HG03342 (cell line): Measurements from ENCODE around the gene KBTBD2.
"Not testable (repeated sequence)": the region's sequence is repeated elsewhere in the genome, so short reads cannot be mapped to it uniquely, and the experiment has no call there.

Source experiments
- ATAC-seq: cut with Tn5 transposase; IDR thresholded peaks from one replicate; pipeline ENCODE4 v1.9.1; 2021; ENCODE audit warnings: mild to moderate bottlenecking, moderate library complexity; ENCODE audit not compliant: unreplicated experiment

KBTBD2 gene

GRCh38 chr7:32893722-32894121 is 2.2 kb upstream of the KBTBD2 start:
- no peak for ATAC-seq

GRCh38 chr7:32893207-32893524 is 1.6 kb upstream of the KBTBD2 start:
- ATAC-seq: no peak

GRCh38 chr7:32892521-32893206 is 1.1 kb upstream of the KBTBD2 start:
- peak; percentile 12 for ATAC-seq

- peak; percentile 52 for ATAC-seq
Measured at GRCh38 chr7:32891800-32892520, 400 bp upstream of the KBTBD2 start.

- ATAC-seq: no peak
Measured at GRCh38 chr7:32890793-32891042, 842 bp downstream of the KBTBD2 start.

GRCh38 chr7:32890010-32890792 is 1.4 kb downstream of the KBTBD2 start:
- peak; percentile 34 for ATAC-seq

GRCh38 chr7:32888505-32888904 is 3.1 kb downstream of the KBTBD2 start:
- ATAC-seq: no peak

- no peak for ATAC-seq
Measured at GRCh38 chr7:32887395-32887794, 4.2 kb downstream of the KBTBD2 start.

- no peak for ATAC-seq
Measured at GRCh38 chr7:32881074-32881982, 10.2 kb downstream of the KBTBD2 start.

- ATAC-seq: no peak
Measured at GRCh38 chr7:32879460-32879859, 12.1 kb downstream of the KBTBD2 start.

GRCh38 chr7:32878023-32878422 is 13.5 kb downstream of the KBTBD2 start:
- not testable (repeated sequence) for ATAC-seq

- ATAC-seq: no peak
Measured at GRCh38 chr7:32872421-32872820, 19.1 kb downstream of the KBTBD2 start.

GRCh38 chr7:32871624-32872371 is 19.8 kb downstream of the KBTBD2 start:
- no peak for ATAC-seq

- no peak for ATAC-seq
Measured at GRCh38 chr7:32870298-32870697, 21.3 kb downstream of the KBTBD2 start.

GRCh38 chr7:32869716-32870115 is 21.8 kb downstream of the KBTBD2 start:
- ATAC-seq: no peak

GRCh38 chr7:32868116-32868515 is 23.4 kb downstream of the KBTBD2 start:
- no peak for ATAC-seq

- no peak for ATAC-seq
Measured at GRCh38 chr7:32865448-32866030, 26.0 kb downstream of the KBTBD2 start.

GRCh38 chr7:32863872-32864271 is 27.7 kb downstream of the KBTBD2 start:
- ATAC-seq: not testable (repeated sequence)

- no peak for ATAC-seq
Measured at GRCh38 chr7:32860090-32860489, 31.5 kb downstream of the KBTBD2 start.

- no peak for ATAC-seq
Measured at GRCh38 chr7:32858648-32859047, 32.9 kb downstream of the KBTBD2 start.
